ENCODE measurements around the gene MS4A1. TPM values are rescaled to one million over a fixed set of nuclear protein-coding genes. Genes with fewer than 3 reads are reported as not detected.

MS4A1 gene
- polyA plus RNA-seq, 1 donor (not counting 4 experiments of a cell fraction or from before 2014, with no cell fraction given): 0.07 TPM

DNA sequence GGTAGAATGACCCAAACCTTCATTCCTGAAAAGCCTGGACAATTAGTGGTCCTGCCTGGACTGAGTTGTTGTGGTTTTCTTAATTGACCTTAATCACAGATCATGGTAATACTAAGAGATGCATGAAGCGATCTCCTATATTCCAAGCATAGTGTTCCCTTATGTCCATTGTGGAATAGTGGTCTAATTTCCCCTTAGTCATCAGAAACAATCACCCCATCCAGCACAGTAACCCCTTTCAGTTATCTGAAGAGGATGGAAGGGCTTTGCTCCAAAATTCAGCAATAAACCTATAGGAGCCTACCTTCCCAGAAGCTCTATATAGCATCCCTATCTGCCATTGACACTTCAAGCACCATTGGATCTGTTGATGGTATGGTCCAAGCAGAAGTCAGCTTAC is 33.0 kb upstream of the MS4A1 start:
- H2AFZ ChIP-seq (ENCODE audit: control insufficient read depth, low read length): no peak overlapping the region
- TF ChIP-seq, protein P1, sequence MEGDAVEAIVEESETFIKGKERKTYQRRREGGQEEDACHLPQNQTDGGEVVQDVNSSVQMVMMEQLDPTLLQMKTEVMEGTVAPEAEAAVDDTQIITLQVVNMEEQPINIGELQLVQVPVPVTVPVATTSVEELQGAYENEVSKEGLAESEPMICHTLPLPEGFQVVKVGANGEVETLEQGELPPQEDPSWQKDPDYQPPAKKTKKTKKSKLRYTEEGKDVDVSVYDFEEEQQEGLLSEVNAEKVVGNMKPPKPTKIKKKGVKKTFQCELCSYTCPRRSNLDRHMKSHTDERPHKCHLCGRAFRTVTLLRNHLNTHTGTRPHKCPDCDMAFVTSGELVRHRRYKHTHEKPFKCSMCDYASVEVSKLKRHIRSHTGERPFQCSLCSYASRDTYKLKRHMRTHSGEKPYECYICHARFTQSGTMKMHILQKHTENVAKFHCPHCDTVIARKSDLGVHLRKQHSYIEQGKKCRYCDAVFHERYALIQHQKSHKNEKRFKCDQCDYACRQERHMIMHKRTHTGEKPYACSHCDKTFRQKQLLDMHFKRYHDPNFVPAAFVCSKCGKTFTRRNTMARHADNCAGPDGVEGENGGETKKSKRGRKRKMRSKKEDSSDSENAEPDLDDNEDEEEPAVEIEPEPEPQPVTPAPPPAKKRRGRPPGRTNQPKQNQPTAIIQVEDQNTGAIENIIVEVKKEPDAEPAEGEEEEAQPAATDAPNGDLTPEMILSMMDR (optimal IDR thresholded peaks at IDR 0.05 in 1 of 3, IDR thresholded peaks at IDR 0.05 in 1 of 3, conservative IDR thresholded peaks at IDR 0.05 in 1 of 3; ENCODE audit: extremely low read depth in 1 of 3, insufficient read depth in 2 of 3, low read length in 3 of 3): no peak
- no peak for TF ChIP-seq EZH2 (IDR thresholded peaks at IDR 0.05; ENCODE audit: low read length)
- H3K27me3 ChIP-seq (ENCODE audit: control insufficient read depth, extremely low read depth, insufficient read depth, low read length): no peaks in the 10 kb centered on the region
- FAIRE-seq (no peak), DNase-seq (ENCODE audit: low read depth, low spot score) (no peak)
- H3K9me1 ChIP-seq (ENCODE audit: control insufficient read depth, extremely low read depth, insufficient read depth, low read length): no peaks in the 10 kb centered on the region
- no peak overlapping the region for H3K9ac ChIP-seq (ENCODE audit: control insufficient read depth, extremely low read depth, insufficient read depth, low read length)
- H3K9me3 ChIP-seq (ENCODE audit: control insufficient read depth, low read depth, low read length): no peaks in the 10 kb centered on the region
- H3K27ac ChIP-seq (ENCODE audit: control insufficient read depth, insufficient read depth, low read length): no peak overlapping the region
- H3K4me1 ChIP-seq (ENCODE audit: control insufficient read depth, extremely low read depth, insufficient read depth, low read length): no peaks in the 10 kb centered on the region
- dilution Hi-C loops (cut with MboI; ENCODE audit: extremely low pct_ligation_motif_present, low sequenced_read_pairs): no loop called here
- no peaks in the 10 kb centered on the region for H3K79me2 ChIP-seq (ENCODE audit: control insufficient read depth, insufficient read depth, low read length)
- H3K36me3 ChIP-seq (ENCODE audit: control insufficient read depth in 2 of 2, extremely low read depth in 1 of 2, insufficient read depth in 2 of 2, low read length in 2 of 2): no peaks in the 10 kb centered on the region
- H4K20me1 ChIP-seq (ENCODE audit: control insufficient read depth, extremely low read depth, insufficient read depth, low read length): no peaks in the 10 kb centered on the region
- no peak overlapping the region for H3K4me3 ChIP-seq (ENCODE audit: control insufficient read depth in 2 of 3, extremely low read depth in 1 of 3, insufficient read depth in 2 of 3, low read depth in 1 of 3, low read length in 3 of 3)
- H3K4me2 ChIP-seq (ENCODE audit: control insufficient read depth, extremely low read depth, insufficient read depth, low read depth, low read length): no peak overlapping the region

GRCh38 chr11:60428517-60428916 is 27.1 kb upstream of the MS4A1 start:
- no peaks in the 10 kb centered on the region for H3K4me1 ChIP-seq (ENCODE audit: control insufficient read depth, extremely low read depth, insufficient read depth, low read length)
- H3K4me2 ChIP-seq (ENCODE audit: control insufficient read depth, extremely low read depth, insufficient read depth, low read depth, low read length): no peak overlapping the region
- dilution Hi-C loops (cut with MboI; ENCODE audit: extremely low pct_ligation_motif_present, low sequenced_read_pairs): no loop called here
- H3K27me3 ChIP-seq (ENCODE audit: control insufficient read depth, extremely low read depth, insufficient read depth, low read length): no peaks in the 10 kb centered on the region
- H4K20me1 ChIP-seq (ENCODE audit: control insufficient read depth, extremely low read depth, insufficient read depth, low read length): no peaks in the 10 kb centered on the region
- H3K27ac ChIP-seq (ENCODE audit: control insufficient read depth, insufficient read depth, low read length): no peak overlapping the region
- H3K9me1 ChIP-seq (ENCODE audit: control insufficient read depth, extremely low read depth, insufficient read depth, low read length): no peaks in the 10 kb centered on the region
- no peaks in the 10 kb centered on the region for H3K9me3 ChIP-seq (ENCODE audit: control insufficient read depth, low read depth, low read length)
- no peaks in the 10 kb centered on the region for H3K79me2 ChIP-seq (ENCODE audit: control insufficient read depth, insufficient read depth, low read length)
- no peak for TF ChIP-seq EZH2 (IDR thresholded peaks at IDR 0.05; ENCODE audit: low read length)
- TF ChIP-seq, protein P1 (optimal IDR thresholded peaks at IDR 0.05 in 1 of 3, IDR thresholded peaks at IDR 0.05 in 1 of 3, conservative IDR thresholded peaks at IDR 0.05 in 1 of 3; ENCODE audit: extremely low read depth in 1 of 3, insufficient read depth in 2 of 3, low read length in 3 of 3): no peak
- no peaks in the 10 kb centered on the region for H3K36me3 ChIP-seq (ENCODE audit: control insufficient read depth in 2 of 2, extremely low read depth in 1 of 2, insufficient read depth in 2 of 2, low read length in 2 of 2)
- H2AFZ ChIP-seq (ENCODE audit: control insufficient read depth, low read length): no peak overlapping the region
- H3K4me3 ChIP-seq (ENCODE audit: control insufficient read depth in 2 of 3, extremely low read depth in 1 of 3, insufficient read depth in 2 of 3, low read depth in 1 of 3, low read length in 3 of 3): no peak overlapping the region
- H3K9ac ChIP-seq (ENCODE audit: control insufficient read depth, extremely low read depth, insufficient read depth, low read length): no peak overlapping the region
- no peak for DNase-seq (ENCODE audit: low read depth, low spot score)
- no peak for FAIRE-seq
